Activated CD4-positive, alpha-beta T cell treated with anti-CD3 and anti-CD28 coated beads for 24 hours (primary cell): ENCODE measurements around the gene SREBF1.

Experiments used
- DNase-seq, 2 donors: peaks; one replicate each; pipeline ENCODE4 v3.0.0-alpha.2; 2020; ENCODE audit warnings: low read depth in 2 of 2

Gene SREBF1

GRCh38 chr17:17841601-17842025 lies 4.8 kb upstream of the SREBF1 start:
- DNase-seq, result no peak

GRCh38 chr17:17840751-17841591 lies 4.2 kb upstream of the SREBF1 start:
- DNase-seq, result no peak

DNA sequence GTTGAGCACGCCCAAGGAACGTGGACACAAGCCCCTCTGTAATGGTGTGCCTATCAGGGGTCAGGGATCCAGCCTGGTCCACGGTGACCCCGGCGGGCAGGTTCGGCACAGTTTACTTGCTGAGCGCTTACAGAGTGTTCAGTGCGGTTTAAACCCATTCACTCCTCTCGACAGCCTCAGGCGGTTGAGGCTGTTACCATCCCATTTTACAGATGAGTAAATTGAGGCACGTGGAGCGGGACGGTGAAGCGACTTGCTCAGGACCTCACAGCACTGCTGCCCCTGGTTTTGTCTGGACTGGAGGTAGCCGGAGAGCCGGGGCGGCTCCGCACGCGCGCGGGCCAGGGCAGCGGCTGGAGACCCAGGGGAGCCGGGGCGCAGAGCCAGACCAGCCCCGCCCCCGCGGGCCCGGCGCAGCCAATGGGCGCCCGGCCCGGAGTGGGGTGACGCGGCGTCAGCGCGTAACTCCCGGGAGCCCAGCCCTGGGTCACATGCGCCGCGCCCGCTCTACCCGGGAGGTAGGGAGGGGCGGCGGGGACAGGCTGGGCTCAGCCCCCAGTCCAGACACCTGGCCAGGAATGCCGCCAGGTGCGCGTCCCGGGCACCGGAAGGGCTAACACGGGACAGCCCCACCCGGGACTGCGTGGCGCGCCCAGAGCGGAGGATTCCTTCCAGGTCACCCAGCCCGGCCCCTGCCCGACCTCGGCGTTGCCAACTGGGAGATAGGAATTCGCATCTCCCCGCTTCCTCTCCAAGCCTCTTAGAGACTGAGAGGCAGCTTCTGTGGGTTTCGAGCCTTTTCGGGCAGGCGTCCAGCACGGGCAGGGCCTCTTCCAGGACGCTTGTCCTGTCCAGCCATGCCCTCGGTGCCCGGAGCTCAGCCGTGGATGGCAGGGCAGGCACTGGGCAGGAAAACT lies 3.3 kb upstream of the SREBF1 start:
- DNase-seq, result peak; percentile 56 to 73

- DNase-seq, result no peak
These were observed 1.5 kb upstream of the SREBF1 start for GRCh38 chr17:17837966-17838962.

DNA sequence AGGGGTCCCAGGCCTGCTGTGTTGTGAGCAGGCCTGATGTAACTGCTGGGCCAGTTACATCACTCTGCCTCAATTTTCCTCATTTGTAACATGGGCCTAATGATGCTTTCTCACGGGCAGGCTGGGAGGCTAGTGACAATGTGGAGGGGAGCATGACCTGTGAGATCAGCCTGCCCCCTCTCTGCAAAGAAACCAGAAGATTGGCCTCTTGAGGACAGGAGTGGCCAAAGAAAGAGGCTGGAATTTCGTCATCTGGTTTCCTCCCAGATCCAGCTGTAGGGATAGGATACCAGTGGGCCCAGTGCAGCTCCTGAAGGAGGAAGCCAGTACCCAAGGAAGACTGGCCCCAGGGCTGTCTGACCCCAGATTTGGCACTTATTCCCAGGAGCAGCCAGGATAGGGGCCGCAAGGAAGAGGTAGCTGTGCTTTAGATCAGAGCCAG lies 615 bp upstream of the SREBF1 start:
- DNase-seq, result no peak

- DNase-seq, result peak; percentile 96 to 98
These were observed 452 bp downstream of the SREBF1 start for GRCh38 chr17:17836250-17836817.

GRCh38 chr17:17835415-17836249 lies 1.2 kb downstream of the SREBF1 start:
- DNase-seq, result no peak

DNA sequence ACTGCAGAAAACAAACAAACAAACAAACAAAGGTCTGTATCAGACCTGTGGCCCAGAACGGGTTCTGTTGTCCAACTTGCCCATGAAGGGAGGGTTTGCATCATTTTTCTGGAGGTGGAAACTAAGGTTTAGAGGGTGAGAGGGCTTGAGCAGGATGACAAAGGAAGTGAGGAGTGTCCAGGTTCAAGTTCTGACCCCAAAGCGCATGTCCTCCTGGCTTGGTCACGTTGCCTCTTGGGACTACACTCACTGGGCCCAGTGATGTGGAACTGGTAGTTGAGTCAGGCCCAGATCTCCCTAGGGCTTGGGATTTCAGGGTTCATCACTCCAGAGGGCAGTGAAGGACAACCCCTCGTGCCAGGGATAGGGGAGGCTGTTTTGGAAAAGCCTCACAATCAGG lies 1.8 kb downstream of the SREBF1 start:
- no peak for DNase-seq

- DNase-seq, result no peak
These were observed 3.0 kb downstream of the SREBF1 start for GRCh38 chr17:17833658-17834357.

DNA sequence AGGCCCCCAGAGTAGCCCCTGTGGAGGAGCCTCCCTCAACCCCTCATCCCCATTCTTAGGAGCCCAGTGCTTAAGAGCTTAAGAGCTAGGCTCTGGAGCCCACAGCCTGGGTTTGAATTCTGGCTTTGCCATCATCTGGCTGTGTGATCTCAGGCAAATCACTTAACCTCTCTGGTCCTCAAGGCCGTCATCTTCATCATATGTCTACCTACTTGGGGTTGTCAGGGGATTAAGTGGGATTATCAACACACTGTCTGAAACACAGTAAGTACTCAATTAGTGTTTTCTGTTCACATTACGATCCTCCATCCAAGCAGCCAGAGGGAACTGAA lies 4.8 kb downstream of the SREBF1 start:
- no peak for DNase-seq

DNA sequence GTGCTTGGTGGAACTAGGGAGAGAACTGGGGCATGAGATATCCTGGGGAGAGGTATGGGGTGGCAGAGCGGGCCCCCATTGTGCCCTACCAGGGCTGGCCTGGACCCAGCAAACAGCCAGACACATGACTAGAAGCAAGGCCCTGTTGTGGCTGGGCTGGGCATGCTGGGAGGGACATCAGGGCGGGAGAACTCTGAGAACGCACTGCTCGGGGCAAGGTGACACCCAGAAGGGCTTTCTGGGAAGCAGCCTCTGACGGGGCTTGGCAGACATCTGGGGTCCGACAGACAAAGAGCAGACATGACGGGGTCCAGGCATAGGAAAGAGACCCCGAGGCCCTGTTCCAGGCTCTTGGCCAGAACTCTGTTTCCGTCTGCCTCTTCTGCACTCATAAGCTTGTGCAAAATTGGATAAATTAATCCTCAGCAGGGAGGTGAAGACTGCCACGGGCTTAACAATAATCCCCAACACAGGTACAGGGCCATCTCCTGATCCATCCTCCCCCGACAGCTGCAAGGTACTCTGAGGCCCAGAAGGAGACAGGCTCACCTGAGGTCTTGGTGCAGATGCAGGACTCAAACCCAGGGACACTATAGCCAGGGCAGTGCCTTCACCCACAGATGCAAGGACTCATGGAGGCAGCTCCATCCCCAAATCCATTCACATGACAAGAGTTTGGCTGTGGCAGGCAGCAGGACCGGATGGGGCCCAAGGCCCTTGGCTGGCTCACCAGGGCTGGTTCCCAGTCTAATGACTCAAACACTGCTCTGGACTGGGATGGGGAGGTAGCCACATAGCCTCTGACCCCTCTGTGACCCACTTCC lies 5.4 kb downstream of the SREBF1 start:
- no peak for DNase-seq

DNA sequence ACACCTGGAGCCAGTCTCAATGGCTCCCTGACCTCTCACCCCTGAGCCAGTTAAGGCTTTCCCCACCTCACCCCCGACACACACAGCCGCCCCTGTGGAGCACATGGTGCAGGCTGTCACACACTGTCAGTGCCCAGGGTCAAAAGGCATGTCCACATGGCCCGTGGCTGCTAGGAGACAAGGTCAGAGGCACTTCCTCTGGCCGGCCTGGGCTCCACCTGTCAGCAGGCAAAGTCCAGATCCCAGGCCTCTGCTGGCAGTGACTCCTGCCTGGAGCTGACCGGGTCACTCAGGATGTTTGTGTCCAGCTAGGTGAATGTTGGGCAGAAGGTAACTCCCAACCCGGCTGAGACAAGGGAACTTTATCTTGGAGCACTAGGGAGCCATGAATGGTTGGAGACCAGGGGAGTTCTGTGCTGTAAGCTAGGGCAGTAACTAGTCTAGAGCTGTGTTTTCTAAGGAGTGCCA lies 6.0 kb downstream of the SREBF1 start:
- DNase-seq, result no peak

DNA sequence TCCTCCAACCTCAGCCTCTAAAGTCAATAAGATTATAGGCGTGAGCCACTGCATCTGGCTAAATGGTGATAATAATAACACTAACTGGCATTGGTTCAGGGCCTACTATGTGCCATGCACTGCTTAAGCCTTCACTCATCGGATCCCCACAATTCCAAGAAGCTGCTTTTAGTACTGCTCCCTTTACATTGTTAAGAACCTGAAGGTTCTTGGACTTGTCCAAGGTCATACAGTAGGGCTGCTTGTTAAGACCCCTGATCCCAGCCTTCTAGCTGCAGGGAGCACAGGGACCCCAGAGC lies 6.6 kb downstream of the SREBF1 start:
- DNase-seq, result no peak

- DNase-seq, result no peak
These were observed 8.8 kb downstream of the SREBF1 start for GRCh38 chr17:17827826-17828621.

GRCh38 chr17:17826942-17827785 lies 9.6 kb downstream of the SREBF1 start:
- no peak for DNase-seq

- DNase-seq, result no peak
These were observed 10.5 kb downstream of the SREBF1 start for GRCh38 chr17:17826342-17826713.
